GM18499 (cell line): Measurements from ENCODE around the gene UNC13C.
A peak's percentile ranks its signal among the peaks of the same experiment; 100 is the strongest.

ENCODE experiments used
- ATAC-seq: cut with Tn5 transposase; IDR thresholded peaks from one replicate; pipeline ENCODE4 v1.9.1; 2021; ENCODE audit warnings: moderate number of reproducible peaks; ENCODE audit not compliant: insufficient read depth, unreplicated experiment

UNC13C gene

DNA sequence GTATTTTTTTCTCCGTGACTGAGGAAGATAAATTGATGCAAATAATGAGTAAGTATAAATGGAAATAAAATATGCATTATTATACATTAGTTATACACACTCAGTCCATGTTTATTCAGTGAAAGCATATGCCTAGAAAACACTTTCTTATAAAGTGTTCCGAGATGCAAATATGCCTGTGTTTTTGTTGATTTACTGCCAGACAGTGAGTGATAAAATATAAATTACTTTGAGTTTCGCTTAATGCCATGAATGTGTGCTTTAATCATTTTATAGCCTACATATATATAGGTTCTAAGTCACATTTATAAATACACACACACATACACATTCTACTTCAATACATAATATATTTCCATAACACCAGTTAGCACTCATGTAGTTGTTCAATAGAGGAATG is 569.2 kb downstream of the UNC13C start:
- no peak for ATAC-seq

DNA sequence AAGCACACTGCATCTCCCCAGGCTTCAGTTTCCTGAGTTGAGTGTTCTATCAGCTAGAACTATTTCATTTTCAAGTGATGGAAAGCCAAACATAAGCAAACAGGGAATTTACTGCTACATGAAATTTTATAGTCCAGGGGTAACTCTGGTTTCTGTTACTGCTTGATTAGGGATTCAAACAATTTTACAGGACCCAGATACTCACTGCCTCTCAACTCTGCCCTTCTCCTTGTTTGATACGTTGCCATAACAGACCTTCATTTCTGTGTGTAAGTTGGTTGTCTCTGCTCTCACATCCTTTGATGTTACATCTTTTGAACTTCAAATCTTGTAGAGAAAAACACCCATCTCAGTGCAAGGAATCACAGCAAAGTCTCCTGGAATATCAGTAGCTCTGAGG is 572.7 kb downstream of the UNC13C start:
- ATAC-seq = no peak

DNA sequence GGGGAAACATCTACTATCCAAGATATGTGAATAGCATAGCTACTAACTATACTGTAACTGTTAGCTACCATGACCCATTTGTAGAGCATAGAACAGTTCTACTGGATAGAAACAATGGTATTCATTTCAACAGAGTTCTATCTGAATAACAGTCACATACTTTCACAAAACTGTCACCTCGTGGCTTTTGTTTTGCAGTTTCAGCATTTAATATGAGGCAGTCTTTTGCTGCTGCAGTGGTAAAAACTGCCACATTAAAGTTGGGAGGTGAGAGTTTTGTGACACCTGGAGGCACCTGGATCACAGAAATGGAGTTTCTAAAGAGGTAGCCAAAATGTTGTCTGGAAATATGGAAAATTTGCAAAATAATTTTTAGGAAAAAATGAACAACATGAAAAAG is 578.0 kb downstream of the UNC13C start:
- ATAC-seq = no peak

DNA sequence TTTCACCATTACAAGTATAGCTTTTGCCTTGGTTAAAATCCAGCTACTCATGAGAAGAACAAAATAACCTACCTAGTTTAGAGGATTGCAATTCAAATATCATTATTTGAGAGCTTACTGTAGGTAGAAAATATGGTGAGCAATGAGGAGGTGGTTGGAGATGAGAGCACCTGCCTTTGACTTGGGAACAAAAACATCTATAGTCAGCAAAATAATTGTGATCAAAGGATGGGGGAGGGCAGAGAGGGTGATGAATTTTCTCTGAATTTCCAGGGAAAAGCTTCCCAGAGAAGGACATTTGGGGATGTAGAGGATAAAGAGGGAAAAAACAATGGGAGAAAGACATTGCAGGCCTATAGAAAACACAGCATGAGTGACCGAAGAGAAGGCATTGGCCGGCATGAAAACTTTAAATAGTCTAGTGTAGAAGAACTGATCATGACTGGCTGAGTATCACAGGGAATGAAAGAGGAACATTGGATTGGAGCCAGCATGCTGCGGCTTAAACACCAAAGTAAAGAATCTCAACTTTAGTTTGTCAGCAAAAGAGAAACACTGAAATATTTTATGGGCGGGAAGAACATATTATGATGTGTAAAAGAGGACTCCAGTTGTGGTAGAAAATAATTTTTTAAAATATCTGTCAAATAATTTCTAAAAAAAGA is 581.3 kb downstream of the UNC13C start:
- no peak for ATAC-seq

DNA sequence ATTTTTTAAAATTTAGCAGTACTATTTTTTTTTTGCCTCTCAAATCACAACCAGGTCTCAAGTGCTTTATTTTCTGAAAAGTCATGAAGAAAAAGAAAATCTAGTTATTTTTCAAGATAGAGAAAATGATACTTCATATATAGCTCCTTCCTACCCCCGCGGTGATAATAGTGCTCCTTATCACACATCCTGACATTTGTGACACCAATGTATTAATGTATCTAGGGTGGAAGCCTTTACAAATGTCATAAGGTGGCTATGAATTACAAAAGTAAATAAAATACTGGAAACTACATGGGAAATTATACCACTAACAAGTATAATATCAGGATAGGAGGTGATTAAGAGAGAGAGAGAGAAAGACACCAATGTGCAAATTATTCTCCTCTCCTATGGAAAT is 582.2 kb downstream of the UNC13C start:
- no peak for ATAC-seq

DNA sequence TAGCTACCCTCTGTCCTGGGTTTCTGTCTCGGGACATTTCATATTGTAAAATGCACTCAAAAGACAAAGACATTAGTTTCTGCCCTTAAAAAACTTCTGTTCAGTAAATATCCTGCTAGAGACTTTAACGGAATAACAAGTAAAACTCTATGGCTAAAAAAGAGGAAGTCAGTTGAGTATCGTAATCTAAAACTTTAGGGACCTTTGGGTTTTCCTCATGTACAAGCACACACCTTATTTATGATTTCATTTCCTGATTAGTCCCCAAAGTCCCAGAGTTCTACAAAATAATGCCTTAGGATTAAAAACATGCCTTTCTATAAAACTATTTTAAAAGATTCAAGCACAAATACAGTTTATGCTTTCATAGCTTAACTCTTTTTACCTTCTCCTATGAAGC is 585.9 kb downstream of the UNC13C start:
- ATAC-seq = no peak

DNA sequence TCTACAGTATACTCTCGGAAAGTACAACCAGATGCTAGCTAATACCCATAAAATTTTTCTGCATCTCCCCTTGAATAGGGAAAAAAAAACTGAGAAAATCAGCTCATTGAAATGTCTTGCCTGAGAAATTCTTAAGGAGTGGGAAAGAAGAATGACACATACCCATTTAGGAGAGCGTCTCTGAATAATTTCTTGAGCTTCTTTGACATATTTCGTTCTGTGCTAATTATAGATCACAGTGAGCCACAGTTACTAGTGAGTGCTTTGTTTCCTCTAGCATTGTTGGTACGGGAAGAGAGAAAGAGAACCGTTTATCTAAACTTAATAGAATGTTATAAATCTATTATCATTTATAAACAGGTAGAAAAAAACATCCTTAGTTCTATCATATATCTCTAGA is 588.4 kb downstream of the UNC13C start:
- ATAC-seq = no peak

DNA sequence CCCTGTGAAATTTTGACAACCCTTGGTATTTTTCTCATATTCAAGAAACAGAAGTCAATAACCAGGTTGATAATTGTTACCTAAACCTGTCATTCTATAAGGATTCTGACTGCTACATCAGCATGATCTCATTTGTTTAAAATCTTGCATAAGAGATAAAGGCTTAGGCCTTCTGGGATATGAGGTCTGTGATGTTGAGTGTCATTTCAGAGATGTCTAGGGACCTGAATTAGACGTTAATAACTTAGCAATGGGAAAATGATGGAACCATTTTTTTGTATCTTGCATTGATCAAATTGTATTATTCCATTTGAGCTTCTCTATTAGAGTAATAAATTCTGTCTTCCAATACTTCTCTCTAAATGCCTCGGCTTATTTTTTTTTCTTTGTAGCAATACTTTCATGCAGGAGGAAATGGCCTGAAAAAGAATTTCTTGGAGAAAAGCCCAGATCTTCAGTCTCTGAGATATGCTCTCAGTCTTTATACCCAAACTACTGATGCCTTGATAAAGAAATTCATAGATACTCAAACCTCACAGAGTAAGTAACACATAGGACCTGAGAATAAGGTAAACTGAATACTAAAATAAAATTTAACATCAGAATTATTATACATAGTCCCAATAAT is 589.3 kb downstream of the UNC13C start:
- no peak for ATAC-seq

DNA sequence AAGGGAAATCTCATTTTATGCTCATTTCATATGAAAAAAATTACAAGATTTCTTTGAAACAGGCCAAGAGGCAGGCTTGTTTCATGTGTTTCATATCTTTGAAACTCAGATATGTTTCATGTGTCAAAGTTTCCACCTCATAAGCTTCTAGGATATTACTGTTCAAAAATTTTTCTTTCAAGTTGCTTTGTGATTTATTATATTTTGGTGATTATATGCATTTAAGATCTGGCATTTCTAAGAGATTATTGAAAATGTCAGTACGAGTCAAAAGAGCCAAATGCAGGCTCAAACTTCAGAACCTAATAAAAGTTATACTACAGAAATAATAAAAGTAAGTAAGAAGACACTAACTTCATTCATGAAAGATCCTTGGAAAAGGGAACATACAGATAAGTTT is 590.1 kb downstream of the UNC13C start:
- ATAC-seq = no peak

DNA sequence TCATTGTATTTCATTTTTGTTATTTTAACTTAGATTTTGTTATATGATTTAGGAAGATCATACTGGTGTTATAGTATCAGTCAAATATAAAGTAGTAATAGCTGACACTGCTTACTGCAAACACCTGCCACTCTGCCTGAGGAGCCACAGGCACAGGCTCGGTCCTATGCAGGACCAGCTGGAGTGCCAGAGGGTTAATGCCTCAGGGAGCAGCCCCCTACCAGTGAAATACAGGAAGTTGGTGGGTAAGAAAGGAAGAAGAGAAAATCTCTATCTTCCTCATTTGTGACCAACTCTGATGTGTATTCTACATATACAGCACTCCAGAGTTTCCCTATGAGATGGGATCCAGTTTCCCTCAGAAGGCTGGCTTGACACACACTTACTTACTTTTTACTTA is 593.3 kb downstream of the UNC13C start:
- ATAC-seq = no peak

DNA sequence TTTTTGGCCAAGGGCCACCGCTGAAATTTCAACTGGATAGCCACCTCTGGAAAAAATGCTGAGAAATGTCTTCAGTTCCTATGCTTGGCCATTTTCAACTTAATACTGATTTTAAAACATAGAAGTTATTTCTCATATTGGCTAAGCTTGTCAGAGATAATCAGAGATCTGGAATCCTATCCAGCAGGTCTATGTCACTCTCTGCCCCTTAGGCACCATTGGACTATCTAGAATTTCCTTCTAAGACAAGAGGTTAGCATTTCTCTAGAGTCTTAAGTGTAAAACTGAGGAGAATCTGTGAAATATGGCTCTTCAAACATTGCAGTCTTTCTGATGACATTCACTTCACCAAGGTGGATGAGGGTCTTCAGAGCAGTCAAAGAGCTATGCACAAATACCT is 597.3 kb downstream of the UNC13C start:
- no peak for ATAC-seq

DNA sequence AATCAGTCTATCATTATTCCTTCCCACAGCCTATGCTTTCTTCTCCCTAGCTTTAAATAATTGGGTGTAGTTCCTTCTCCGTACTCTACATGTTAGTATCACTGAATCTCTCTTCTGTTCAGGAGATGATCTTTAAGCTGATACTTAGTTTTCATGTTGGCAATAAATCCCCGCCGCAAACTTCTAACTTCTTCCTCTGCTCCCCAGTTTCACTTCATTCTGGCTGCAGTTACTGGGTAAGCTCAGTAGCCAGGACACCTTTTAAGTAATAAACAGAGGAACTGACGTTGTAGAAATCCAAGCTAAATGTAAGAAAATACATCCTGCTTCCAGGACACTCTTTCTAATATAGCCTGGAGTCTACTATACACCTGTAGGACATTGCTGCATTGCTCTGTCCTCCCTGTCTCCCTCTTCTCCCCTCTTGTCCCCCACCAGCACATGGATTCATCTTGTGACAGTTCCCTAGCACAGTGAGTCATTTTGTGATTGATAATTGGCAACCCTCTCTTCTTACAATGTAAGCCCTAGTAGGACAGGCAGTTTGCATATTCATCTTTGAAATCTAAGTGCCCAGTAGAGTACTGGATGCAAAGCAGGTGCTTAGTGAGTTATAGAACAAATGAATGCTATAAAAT is 598.2 kb downstream of the UNC13C start:
- no peak for ATAC-seq

DNA sequence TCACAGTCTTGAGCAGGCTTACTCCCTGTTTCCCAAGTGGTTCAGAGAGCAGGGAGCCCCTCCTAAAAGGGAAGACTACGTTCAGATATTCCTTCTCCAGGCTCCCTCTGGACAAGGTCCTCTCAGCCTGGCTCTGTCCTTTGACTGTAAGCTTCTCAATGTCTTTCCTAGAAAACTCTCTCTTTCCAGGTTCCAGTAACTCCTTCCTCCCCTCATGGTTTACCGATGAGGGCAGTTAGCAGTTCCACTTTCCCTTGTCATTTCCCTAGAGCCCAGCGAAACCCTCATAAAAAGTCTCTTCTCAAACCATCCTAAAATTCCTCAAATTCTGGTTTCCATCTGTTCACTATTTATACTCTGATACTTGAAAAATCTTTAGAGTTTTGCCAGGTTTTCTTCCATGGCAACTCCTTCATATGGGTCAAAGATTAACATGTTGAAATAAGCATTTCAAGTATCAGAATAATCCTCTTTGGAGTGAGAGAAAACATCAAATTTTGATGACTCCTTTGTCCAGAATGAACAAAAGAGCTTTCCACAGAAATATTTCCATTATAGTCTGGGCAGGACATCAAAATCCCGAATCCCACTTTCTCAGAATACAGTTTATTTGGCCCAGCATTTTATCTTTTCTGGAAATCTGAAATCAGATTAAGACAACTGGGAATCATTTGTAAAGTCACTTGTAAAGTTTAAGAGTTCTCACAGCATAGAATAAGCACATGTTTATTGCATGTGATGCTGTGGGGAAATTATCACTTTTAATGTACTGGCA is 599.4 kb downstream of the UNC13C start:
- no peak for ATAC-seq

DNA sequence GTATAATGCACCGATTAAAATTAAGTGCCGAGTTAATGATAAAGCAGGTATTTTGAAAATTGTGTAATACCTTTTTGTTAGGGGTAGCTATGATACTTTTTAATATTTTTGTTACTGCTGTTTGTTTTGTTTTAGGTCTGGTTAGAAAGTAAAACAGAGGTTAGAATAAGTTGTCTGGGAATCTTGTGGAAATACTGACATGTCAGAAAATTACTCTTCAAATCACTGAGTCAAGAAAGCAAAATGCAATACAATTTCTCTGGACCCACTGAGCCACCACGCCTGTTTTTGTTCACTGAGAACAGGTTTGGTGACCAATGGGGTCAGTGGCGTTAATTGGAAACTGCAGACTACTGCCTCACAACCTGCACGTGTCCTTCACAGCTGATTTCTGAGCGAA is 601.6 kb downstream of the UNC13C start:
- ATAC-seq = no peak

DNA sequence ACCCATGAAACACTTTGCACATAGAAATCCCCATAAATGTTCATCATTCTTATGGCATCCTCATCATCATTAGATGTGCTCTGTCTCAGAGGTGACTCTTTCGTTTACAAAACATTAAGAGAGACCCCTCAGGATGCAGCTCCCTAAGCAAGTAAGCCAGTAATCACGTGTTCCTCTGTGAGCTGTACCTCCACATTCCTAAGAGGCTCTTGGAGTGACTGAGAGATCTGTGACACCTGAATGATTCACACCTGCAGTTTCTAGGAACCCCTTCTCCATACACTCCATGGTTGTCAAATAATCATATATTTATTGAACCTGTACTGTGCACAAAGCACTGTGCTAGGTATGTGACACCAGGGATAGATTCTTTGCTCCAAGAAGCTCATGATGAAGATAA is 602.4 kb downstream of the UNC13C start:
- ATAC-seq = no peak

DNA sequence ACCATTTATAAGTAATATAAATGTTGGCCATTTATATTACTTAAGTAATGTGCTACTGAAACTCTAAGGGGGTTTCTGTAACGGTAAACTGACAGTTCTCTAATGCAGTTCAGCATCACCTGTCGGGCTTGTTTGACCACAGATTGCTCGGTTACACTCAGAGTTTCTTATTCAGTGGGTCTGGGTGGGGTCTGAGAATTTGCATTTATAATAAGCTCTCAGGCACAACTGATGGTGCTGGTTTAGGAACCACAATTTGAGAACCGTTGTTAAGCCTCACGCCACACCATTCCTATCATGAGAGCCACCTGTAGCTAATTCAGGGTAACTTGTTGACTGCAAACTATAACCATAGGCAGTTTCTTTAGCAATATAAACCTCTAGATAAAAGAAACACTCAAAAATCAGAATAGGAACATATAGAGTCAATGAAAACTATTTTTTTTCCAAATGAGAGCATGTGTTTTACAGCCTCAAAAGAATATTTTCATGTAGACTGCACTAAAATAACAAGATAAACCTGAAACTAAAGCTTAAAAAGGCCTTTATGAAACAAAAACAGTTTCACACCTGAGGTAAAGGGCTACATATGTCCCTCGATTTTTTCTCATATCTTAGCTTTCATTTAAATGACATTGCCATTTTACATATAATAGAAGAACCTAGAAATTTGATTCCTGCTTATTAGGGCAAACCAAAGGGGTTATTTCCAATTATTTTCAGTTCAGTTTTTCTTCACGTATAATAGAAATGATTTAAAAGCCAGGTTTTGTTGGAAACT is 604.8 kb downstream of the UNC13C start:
- peak; percentile 60 for ATAC-seq

DNA sequence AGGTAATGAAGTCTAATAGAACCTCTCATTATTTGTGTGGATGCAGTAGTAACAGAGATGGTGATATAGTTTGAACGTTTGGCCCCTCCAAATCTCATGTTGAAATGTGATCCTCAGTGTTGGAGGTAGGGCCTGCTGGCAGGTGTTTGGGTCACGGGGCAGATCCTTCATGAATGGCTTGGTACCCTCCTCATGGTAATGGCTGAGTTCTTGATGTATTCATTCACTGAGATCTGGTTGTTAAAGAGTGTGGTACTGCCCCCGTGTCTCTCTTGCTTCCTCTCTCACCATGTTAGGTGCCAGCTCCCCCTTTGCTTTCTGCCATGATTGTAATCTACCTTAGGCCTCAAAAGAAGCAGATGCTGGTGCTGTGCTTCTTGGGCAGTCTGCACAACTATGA is 606.8 kb downstream of the UNC13C start:
- ATAC-seq = no peak

DNA sequence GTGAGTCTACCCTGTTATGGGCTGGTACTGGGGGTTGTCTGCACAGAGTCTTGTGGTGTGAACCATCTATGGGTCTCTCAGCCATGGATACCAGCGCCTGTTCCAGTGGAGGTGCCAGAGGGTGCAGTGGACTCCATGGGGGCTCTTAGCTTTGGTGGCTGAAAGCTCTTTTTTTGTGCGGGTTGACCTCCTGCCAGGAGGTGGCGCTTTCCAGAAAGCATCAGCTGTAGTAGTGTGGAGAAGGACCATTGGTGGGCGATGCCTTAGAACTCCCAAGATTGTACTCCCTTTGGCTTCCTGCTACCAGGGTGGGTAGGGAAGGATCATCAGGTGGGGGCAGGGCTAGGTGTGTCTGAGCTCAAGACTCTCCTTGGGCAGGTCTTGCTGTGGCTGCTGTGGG is 615.9 kb downstream of the UNC13C start:
- ATAC-seq = no peak

DNA sequence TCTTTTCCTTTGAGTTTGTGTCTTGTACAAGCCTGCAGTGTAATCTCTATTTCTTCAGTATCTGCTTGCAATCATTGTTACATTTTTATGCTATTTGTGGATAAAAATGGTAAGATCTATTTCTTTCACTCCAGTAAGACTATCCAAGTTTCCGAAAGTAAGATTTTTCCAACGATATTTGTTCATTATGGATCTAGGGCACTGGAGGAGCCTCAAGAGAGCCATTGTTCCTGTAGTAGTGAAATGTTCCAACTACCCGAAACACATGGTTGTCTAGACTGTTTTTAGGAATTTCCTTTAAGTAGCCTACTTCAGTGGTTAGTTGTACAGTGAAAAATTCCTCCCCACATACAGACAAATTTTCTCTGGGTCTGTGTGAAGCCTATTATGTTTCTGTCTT is 621.1 kb downstream of the UNC13C start:
- ATAC-seq = no peak

DNA sequence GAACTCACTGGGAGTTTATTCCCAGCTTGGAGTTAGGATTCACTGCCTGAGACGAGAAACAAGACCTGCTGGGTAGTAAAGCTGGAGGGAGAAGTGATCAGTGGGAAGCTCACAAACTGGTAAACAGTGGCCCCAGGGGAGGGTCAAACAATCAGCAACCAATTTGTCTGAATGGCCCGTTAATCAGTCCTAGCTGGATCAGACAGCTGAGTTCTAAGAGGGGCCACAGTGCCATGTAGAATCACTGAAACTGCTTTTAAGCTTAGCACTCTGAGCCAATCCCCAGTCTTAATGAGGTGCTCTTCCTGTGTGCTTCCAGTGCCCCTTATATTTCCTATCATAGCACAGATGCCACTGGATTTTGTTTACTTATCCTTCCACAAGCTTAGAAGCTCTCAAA is 626.8 kb downstream of the UNC13C start:
- no peak for ATAC-seq
